HCT116 (cell line): ENCODE measurements around the gene AKT3. TPM values are rescaled to one million over a fixed set of nuclear protein-coding genes. Genes with fewer than 3 reads are reported as not detected.

Experiments
- ATAC-seq: fragments of 200-7000 bp; cut with Tn5 transposase; 2 replicates; pipeline ENCODE4 v1.9.1; 2020; ENCODE audit warnings: mild to moderate bottlenecking, moderate library complexity
- BruUV-seq: library from RNA; stranded (reverse); fragments of 400-500 nt; replicated peaks from 2 replicates; lab custom pipeline; 2021; lab: Mats Ljungman, UMichigan
- CTCF ChIA-PET: fragments of 300-600 bp; sonication (Branson Sonifier 250); formaldehyde crosslinking; loops from one replicate; lab custom pipeline; 2021; ENCODE audit warnings: antibody characterized with exemption; lab: Charles Lee
- POLR2A ChIA-PET: fragments of 300-600, 350-600 bp; sonication (Branson Sonifier 250); formaldehyde crosslinking; loops from one replicate; lab custom pipeline; 2021; ENCODE audit warnings: antibody characterized with exemption; lab: Charles Lee
- RAD21 ChIA-PET, 2 experiments: fragments of 300-600 bp; sonication (Branson Sonifier 250); formaldehyde crosslinking; loops; one replicate each; lab custom pipeline; 2023; ENCODE audit warnings: low total read pairs in 2 of 2; ENCODE audit not compliant: uncharacterized antibody in 2 of 2, unreplicated experiment in 2 of 2, low non-redundant PET in 1 of 2; lab: Charles Lee
- DNase-seq: peaks from one replicate; pipeline ENCODE4 v3.0.0-alpha.2; 2010; ENCODE audit warnings: low read depth, low spot score
- H2AFZ ChIP-seq: fragments of 200-600 bp; shearing (Covaris generic), sonication (generic); 2 replicates; pipeline ENCODE4 v1.6.1; 2017; ENCODE audit warnings: low read depth, mixed run types, mixed read lengths, antibody characterized with exemption, low read length; ENCODE audit not compliant: poor library complexity, severe bottlenecking
- H3K27ac ChIP-seq: 2 replicates; pipeline ENCODE4 v1.5.1; 2012; ENCODE audit warnings: low read depth, low read length
- H3K27me3 ChIP-seq: fragments of 200-600 bp; sonication (generic); 2 replicates; pipeline ENCODE4 v1.6.1; 2016; ENCODE audit warnings: mixed run types, low read length, mixed read lengths; ENCODE audit not compliant: insufficient read depth
- H3K36me3 ChIP-seq, 2 experiments: fragments of 200-500 bp in 1 of 2; fragments of 200-600 bp in 1 of 2; sonication (Bioruptor generic) in 1 of 2; sonication (generic) in 1 of 2; 2 replicates each; pipeline versions ENCODE4 v1.5.1 to v1.6.1; 2014 to 2016; ENCODE audit warnings: low read length in 2 of 2, inconsistent platforms in 1 of 2, mixed read lengths in 1 of 2, mixed run types in 1 of 2; ENCODE audit not compliant: insufficient read depth in 2 of 2, control insufficient read depth in 1 of 2
- H3K4me1 ChIP-seq, 2 experiments: fragments of 200-600 bp in 1 of 2; sonication (generic) in 1 of 2; 2 replicates each; pipeline versions ENCODE4 v1.5.1 to v1.6.1; 2012 to 2017; ENCODE audit warnings: low read length in 2 of 2, inconsistent platforms in 1 of 2, mild to moderate bottlenecking in 1 of 2, mixed read lengths in 1 of 2, mixed run types in 1 of 2, moderate library complexity in 1 of 2; ENCODE audit not compliant: insufficient read depth in 2 of 2, control insufficient read depth in 1 of 2
- H3K4me2 ChIP-seq: fragments of 200-600 bp; sonication (generic); 2 replicates; pipeline ENCODE4 v1.6.1; 2017; ENCODE audit warnings: mixed run types, low read length, mixed read lengths
- H3K4me3 ChIP-seq, 2 experiments: fragments of 200-600 bp in 1 of 2; sonication (generic) in 1 of 2; replicated peaks in 1 of 2; 2 replicates each; pipeline ENCODE4 v1.5.1; 2011 to 2016; ENCODE audit warnings: low read length in 2 of 2, control low read depth in 1 of 2, low read depth in 1 of 2, mild to moderate bottlenecking in 1 of 2, mixed read lengths in 1 of 2, mixed run types in 1 of 2
- H3K79me2 ChIP-seq: fragments of 200-600 bp; sonication (generic); 2 replicates; pipeline ENCODE4 v1.6.1; 2017; ENCODE audit warnings: mild to moderate bottlenecking, mixed run types, low read length, moderate library complexity, mixed read lengths; ENCODE audit not compliant: insufficient read depth
- H3K9ac ChIP-seq: fragments of 200-600 bp; sonication (generic); 2 replicates; pipeline ENCODE4 v1.6.1; 2016; ENCODE audit warnings: low read length, mixed read lengths
- H3K9me2 ChIP-seq: fragments of 200-600 bp; sonication (generic), shearing (Covaris generic); 2 replicates; pipeline ENCODE4 v1.6.1; 2017; ENCODE audit warnings: mixed run types, mild to moderate bottlenecking, moderate library complexity; ENCODE audit not compliant: insufficient read depth
- H3K9me3 ChIP-seq, 2 experiments: fragments of 200-500 bp in 1 of 2; fragments of 200-600 bp in 1 of 2; sonication (Bioruptor generic) in 1 of 2; sonication (generic) in 1 of 2; 2 replicates each; pipeline ENCODE4 v1.6.1; 2014 to 2017; ENCODE audit warnings: low read length in 2 of 2, mixed read lengths in 2 of 2, inconsistent platforms in 1 of 2, low read depth in 1 of 2, mild to moderate bottlenecking in 1 of 2, mixed run types in 1 of 2, moderate library complexity in 1 of 2; ENCODE audit not compliant: control insufficient read depth in 1 of 2, insufficient read depth in 1 of 2
- H4K20me1 ChIP-seq: fragments of 200-600 bp; sonication (generic), shearing (Covaris generic); 2 replicates; pipeline ENCODE4 v1.6.1; 2017; ENCODE audit warnings: mixed run types, mild to moderate bottlenecking, moderate library complexity; ENCODE audit not compliant: insufficient read depth
- ELF1 ChIP-seq: IDR thresholded peaks from 2 replicates; pipeline ENCODE4 v1.6.1; 2012; ENCODE audit warnings: low read depth, borderline replicate concordance
- FOSL1 ChIP-seq: IDR thresholded peaks from 2 replicates; pipeline ENCODE4 v1.6.1; 2012; ENCODE audit warnings: low read depth
- POLR2A ChIP-seq: IDR thresholded peaks from 2 replicates; pipeline ENCODE4 v1.7.0; 2011; ENCODE audit warnings: borderline replicate concordance; ENCODE audit not compliant: insufficient read depth, insufficient read length; ENCODE audit errors: extremely low read depth
- POLR2AphosphoS5 ChIP-seq: IDR thresholded peaks from 2 replicates; pipeline ENCODE4 v1.6.1; 2011; ENCODE audit warnings: mild to moderate bottlenecking, low read depth, low read length, moderate library complexity
- RAD21 ChIP-seq: IDR thresholded peaks from 2 replicates; pipeline ENCODE4 v1.6.1; 2012; ENCODE audit warnings: low read depth, mild to moderate bottlenecking
- SIN3A ChIP-seq: IDR thresholded peaks from 2 replicates; pipeline ENCODE4 v1.6.1; 2012; ENCODE audit warnings: low read depth
- SRF ChIP-seq: IDR thresholded peaks from 2 replicates; pipeline ENCODE4 v1.6.1; 2012; ENCODE audit warnings: low read depth
- YY1 ChIP-seq: IDR thresholded peaks from 2 replicates; pipeline ENCODE4 v1.6.1; 2011; ENCODE audit warnings: low read length, low read depth, moderate library complexity, mild to moderate bottlenecking; ENCODE audit not compliant: insufficient replicate concordance; ENCODE audit errors: extremely low read depth
- ZNF274 ChIP-seq: fragments of 200-500 bp; sonication (Bioruptor generic); IDR thresholded peaks from 2 replicates; pipeline ENCODE4 v1.6.1; 2014; ENCODE audit warnings: mild to moderate bottlenecking, low read depth, low read length, inconsistent platforms
- intact Hi-C: fragments of 100-400 bp; cut with micrococcal nuclease; formaldehyde crosslinking; loops from 2 replicates; pipeline ENCODE4 v1.10.0; 2022
- total RNA-seq: library from RNA; stranded (reverse); gene quantifications from one replicate; pipeline ENCODE4 v1.2.1, GENCODE V29; 2021; ENCODE audit not compliant: unreplicated experiment
- TF ChIP-seq, protein P1 (sequence below), 3 experiments: fragments of 200-600 bp in 1 of 3; sonication (generic) in 1 of 3; IDR thresholded peaks in 2 of 3; conservative IDR thresholded peaks in 1 of 3; 2 replicates each; pipeline ENCODE4 v1.5.1; 2012 to 2017; ENCODE audit warnings: low read depth in 2 of 3, low read length in 2 of 3, antibody characterized with exemption in 1 of 3, borderline replicate concordance in 1 of 3, control low read depth in 1 of 3, mild to moderate bottlenecking in 1 of 3, mixed read lengths in 1 of 3, mixed run types in 1 of 3, moderate library complexity in 1 of 3; ENCODE audit not compliant: insufficient read depth in 1 of 3
- TF ChIP-seq, protein P2 (sequence below): IDR thresholded peaks from 2 replicates; pipeline ENCODE4 v1.6.1; 2012

AKT3 gene
- total RNA-seq, 1 experiment from 2014 or later, result 0.49 TPM

DNA sequence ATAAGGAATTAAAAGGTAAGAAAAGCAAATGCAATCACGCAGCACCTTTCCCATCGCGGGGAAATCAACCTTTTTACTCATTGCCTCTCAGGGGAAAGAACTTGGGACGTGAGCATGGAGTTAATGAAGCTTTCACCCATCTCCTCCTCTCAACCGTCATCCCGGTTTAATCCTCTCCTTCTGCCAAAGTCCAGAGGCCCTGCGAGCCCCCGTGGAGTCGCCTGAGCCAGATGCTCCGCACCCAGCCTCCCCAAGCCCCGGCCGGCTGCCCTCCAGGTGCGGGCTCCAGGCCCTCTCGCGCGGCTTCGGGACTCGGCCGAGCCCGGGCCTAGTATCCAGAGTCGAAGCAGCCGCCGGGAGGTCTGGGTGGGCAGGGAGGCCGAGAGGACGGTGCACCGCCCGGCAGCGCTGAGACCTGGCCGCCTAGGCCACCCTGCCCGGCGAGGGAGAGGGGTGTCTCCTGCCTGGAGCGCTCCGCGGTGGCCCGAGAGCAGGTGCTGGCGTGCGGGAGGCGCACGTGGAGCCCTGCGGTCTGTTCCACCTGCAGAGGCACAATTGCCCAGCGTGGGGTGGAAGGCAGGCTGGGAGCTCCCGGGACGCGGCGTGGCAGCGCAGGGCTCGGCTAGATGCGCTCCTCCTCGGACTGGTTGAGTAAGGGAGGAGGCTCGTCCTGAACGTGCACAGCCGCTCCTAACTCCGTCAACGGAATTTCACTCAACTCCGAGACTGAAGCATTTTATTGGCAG lies 375.7 kb downstream of the AKT3 start (continued):
- TF ChIP-seq POLR2AphosphoS5, result no peak
- TF ChIP-seq RAD21, result no peak
- TF ChIP-seq, protein P1, sequence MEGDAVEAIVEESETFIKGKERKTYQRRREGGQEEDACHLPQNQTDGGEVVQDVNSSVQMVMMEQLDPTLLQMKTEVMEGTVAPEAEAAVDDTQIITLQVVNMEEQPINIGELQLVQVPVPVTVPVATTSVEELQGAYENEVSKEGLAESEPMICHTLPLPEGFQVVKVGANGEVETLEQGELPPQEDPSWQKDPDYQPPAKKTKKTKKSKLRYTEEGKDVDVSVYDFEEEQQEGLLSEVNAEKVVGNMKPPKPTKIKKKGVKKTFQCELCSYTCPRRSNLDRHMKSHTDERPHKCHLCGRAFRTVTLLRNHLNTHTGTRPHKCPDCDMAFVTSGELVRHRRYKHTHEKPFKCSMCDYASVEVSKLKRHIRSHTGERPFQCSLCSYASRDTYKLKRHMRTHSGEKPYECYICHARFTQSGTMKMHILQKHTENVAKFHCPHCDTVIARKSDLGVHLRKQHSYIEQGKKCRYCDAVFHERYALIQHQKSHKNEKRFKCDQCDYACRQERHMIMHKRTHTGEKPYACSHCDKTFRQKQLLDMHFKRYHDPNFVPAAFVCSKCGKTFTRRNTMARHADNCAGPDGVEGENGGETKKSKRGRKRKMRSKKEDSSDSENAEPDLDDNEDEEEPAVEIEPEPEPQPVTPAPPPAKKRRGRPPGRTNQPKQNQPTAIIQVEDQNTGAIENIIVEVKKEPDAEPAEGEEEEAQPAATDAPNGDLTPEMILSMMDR (IDR thresholded peaks at IDR 0.05 in 2 of 3, conservative IDR thresholded peaks at IDR 0.05 in 1 of 3; ENCODE audit: borderline replicate concordance in 1 of 3, insufficient read depth in 1 of 3, low read depth in 2 of 3, low read length in 2 of 3), result no peak
- TF ChIP-seq ELF1, result no peak
- TF ChIP-seq YY1, result no peak
- no peak for TF ChIP-seq SRF
- TF ChIP-seq POLR2A, result no peak
- TF ChIP-seq, protein P2, sequence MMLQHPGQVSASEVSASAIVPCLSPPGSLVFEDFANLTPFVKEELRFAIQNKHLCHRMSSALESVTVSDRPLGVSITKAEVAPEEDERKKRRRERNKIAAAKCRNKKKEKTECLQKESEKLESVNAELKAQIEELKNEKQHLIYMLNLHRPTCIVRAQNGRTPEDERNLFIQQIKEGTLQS, result no peak
- no peak for TF ChIP-seq ZNF274
- TF ChIP-seq SIN3A, result no peak

DNA sequence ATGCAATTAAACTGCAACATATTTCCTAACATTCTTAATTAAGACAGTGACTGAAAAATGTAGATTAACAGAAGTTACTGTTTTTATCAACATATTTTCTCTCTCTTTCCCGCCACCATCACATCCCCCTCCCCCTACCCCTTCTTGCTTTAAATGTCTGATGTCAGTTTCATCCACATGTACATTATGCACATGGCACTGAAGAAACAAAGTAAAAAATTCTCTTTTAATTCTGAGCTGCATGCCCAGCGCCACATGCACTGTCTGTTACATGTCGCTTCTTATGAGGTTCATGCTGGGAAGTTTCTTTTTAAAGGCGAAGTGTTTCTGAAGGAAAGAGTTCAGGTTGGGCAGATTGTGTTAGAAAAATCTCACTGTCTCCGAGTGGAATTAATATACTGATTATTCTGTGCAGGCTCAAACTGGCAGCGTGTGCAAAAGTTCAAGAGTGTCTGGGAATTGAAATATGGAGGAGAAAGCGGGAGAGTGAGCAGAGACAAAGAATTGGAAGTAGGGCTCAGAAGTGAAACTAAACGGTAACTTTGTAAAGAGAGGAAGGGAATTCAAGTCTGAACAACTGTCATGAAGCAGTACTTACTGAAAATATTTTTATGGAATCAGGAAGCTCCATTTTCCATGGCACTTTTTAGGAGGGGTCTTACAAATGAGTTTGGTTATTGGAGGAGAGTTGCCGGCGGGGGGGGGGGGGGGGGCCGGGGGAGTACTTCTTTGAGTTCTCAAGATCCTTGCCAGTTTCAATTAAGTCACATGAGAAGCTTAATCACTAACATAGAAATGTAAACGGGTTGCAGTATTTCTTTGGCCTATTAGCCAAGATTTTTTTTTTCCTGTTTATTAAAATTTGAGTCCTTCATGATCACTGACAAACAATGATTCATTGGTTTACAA lies 376.6 kb downstream of the AKT3 start:
- Histone ChIP-seq H3K4me2 (no peak overlapping the region), H4K20me1 (no peaks in the 10 kb centered on the region), H3K79me2 (no peaks in the 10 kb centered on the region), H3K9me3 (no peaks in the 10 kb centered on the region), H3K4me1 (no peaks in the 10 kb centered on the region), H3K27me3 (no peaks in the 10 kb centered on the region), H3K4me3 (no peak overlapping the region), H3K36me3 (no peaks in the 10 kb centered on the region), H3K9ac (no peak overlapping the region), H2AFZ (no peak overlapping the region)
- RAD21 ChIA-PET, result no interaction called here
- DNase-seq, result no peak
- intact Hi-C loops, result no loop called here
- POLR2A ChIA-PET, result no interaction called here
- TF ChIP-seq FOSL1, result no peak
- TF ChIP-seq, all 23 proteins: peak for 0
- BruUV-seq, result no TSS peak
- Histone ChIP-seq H3K9me2 (no peaks in the 10 kb centered on the region), H3K27ac (no peak overlapping the region)
- no peak for ATAC-seq
- CTCF ChIA-PET, result no interaction called here
